Retinal pigment epithelial cell (primary cell): ENCODE measurements around the gene CACNG8.

ENCODE experiments used
- DNase-seq: peaks from one replicate; pipeline ENCODE4 v3.0.0-alpha.2; 2010; ENCODE audit warnings: low read depth
- H3K4me3 ChIP-seq: 2 replicates; pipeline ENCODE4 v1.5.1; 2011; ENCODE audit warnings: mild to moderate bottlenecking, low read length, control low read depth, moderate library complexity
- CTCF ChIP-seq: conservative IDR thresholded peaks from 2 replicates; pipeline ENCODE4 v1.5.1; 2011; ENCODE audit warnings: low read depth, low read length, control low read depth, inconsistent platforms

CACNG8 gene

DNA sequence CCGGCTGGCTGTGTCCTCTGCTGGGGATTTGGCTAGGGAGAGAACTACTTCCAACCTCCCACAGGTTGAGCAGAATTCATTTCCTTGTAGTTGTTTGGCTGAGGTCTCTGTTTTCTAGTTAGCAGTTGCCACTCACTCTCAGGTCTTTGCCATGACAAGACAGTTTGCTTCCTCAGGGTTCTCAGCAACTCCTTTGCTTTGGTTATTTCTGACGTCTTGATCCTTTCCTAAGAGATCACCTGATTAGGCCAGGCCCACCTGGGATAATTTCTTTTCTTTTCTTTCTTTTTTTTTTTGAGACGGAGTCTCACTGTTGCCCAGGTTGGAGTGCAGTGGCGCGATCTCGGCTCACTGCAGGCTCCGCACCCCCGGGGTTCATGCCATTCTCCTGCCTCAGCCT, 9.4 kb upstream of the CACNG8 start:
- no peak for TF ChIP-seq CTCF
- DNase-seq: no peak
- no peak overlapping the region for H3K4me3 ChIP-seq

DNA sequence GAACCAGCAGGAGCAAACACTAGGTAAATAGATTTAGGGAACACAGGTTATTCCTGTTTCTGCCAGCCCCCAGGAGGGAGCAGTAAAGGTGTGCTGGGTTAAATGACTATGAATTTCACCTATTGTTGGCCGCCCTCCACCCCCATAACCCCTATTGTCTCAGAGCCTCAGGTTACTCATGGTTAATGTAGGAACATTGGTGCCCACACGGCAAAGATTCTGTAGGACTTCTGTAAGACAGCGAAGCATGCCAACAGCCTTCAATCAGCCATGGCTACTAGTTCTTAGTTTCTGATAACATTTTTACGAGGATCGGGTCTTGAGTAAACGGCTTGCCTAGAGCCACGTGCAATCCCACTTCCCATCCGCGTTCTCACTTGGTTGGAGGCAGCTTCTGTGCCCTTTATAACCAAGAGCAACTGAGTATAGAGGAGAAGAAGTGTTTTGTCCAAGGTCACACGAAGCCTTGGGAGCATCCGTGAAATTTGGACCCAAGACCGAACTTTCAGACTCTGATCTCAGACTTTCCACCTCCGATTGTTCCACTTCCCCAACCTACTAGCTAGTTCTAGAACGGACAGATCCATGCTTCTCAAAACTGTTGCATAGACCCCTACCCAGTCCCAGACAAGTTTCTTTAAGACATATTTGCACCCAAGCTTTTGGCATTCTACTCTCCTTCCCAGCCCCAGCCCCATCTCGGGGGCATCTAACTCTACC, 5.1 kb upstream of the CACNG8 start:
- no peak for DNase-seq
- TF ChIP-seq CTCF: no peak
- H3K4me3 ChIP-seq: no peak overlapping the region

- TF ChIP-seq CTCF: no peak
- no peak for DNase-seq
- no peak overlapping the region for H3K4me3 ChIP-seq
These were observed 4.6 kb upstream of the CACNG8 start for GRCh38 chr19:53958168-53958571.

GRCh38 chr19:53958823-53959757, 3.6 kb upstream of the CACNG8 start:
- no peak for TF ChIP-seq CTCF
- no peak for DNase-seq
- H3K4me3 ChIP-seq: no peak overlapping the region

- no peak for TF ChIP-seq CTCF
- no peak overlapping the region for H3K4me3 ChIP-seq
- DNase-seq: no peak
These were observed 2.5 kb upstream of the CACNG8 start for GRCh38 chr19:53960187-53960586.

DNA sequence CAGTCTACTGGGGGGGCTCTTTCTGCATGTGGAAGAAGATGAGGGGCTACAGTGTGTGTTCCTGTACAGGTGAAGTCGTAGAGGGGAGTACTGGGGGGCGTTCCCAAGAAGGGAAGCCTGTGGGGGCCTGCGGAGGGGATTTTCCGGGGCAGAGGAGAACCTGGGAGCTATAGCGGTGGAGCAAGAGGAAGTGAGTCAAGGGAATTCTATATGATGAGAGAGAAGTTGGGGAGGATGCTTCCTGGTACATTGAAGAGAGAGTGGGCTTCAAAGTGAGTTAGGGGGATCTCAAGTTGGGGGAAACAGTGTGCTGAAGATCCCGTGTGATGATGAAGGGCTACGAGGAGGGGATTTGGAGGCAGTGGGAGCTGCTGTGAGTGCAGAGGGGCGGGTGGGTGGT, 1.9 kb upstream of the CACNG8 start:
- no peak overlapping the region for H3K4me3 ChIP-seq
- DNase-seq: no peak
- no peak for TF ChIP-seq CTCF
